Activated B cell treated with CpG ODN at 0.5 μM for 24 hours (primary cell): ENCODE results near the gene NAALADL2. TPM values are rescaled to one million over a fixed set of nuclear protein-coding genes. Genes with fewer than 3 reads are reported as not detected.

Experiments used
- ATAC-seq: fragments of 200-7000 bp; cut with Tn5 transposase; one replicate; pipeline ENCODE4 v1.10.0; 2021; ENCODE audit warnings: low read depth, mild to moderate bottlenecking, moderate library complexity
- CTCF ChIA-PET: fragments of 350-600 bp; sonication (Branson Sonifier 250); formaldehyde crosslinking; loops from one replicate; lab custom pipeline; 2021; ENCODE audit warnings: antibody characterized with exemption; lab: Charles Lee
- POLR2A ChIA-PET: fragments of 350-600 bp; sonication (Branson Sonifier 250); formaldehyde crosslinking; loops from one replicate; lab custom pipeline; 2021; ENCODE audit warnings: antibody characterized with exemption; lab: Charles Lee
- DNase-seq: peaks from one replicate; pipeline ENCODE4 v3.0.0; 2022
- H3K27ac Mint-ChIP-seq: one replicate; pipeline ENCODE4 v1.8.0; 2020; ENCODE audit warnings: mixed read lengths
- H3K27me3 Mint-ChIP-seq: one replicate; pipeline ENCODE4 v1.8.0; 2021; ENCODE audit warnings: mixed read lengths
- H3K36me3 Mint-ChIP-seq: one replicate; pipeline ENCODE4 v1.8.0; 2021; ENCODE audit warnings: low read depth, mixed read lengths
- H3K4me1 Mint-ChIP-seq: one replicate; pipeline ENCODE4 v1.8.0; 2021; ENCODE audit warnings: mixed read lengths
- H3K4me3 Mint-ChIP-seq: one replicate; pipeline ENCODE4 v1.8.0; 2020; ENCODE audit warnings: mild to moderate bottlenecking, mixed read lengths
- H3K9me3 Mint-ChIP-seq: one replicate; pipeline ENCODE4 v1.8.0; 2020; ENCODE audit warnings: mixed read lengths
- intact Hi-C: fragments of 100-400 bp; cut with micrococcal nuclease; formaldehyde crosslinking; loops from one replicate; pipeline ENCODE4 v1.15.1; 2024
- total RNA-seq: library from RNA; stranded (reverse); gene quantifications from 2 replicates; pipeline ENCODE4 v1.2.3, GENCODE V29; 2022
- TF ChIP-seq, protein P1 (sequence below): fragments of 200-600 bp; IDR thresholded peaks from one replicate; pipeline ENCODE4 v1.8.0; 2022; ENCODE audit warnings: antibody characterized with exemption, mild to moderate bottlenecking

Gene NAALADL2
- total RNA-seq, 1 donor from 2014 or later, result not detected

DNA sequence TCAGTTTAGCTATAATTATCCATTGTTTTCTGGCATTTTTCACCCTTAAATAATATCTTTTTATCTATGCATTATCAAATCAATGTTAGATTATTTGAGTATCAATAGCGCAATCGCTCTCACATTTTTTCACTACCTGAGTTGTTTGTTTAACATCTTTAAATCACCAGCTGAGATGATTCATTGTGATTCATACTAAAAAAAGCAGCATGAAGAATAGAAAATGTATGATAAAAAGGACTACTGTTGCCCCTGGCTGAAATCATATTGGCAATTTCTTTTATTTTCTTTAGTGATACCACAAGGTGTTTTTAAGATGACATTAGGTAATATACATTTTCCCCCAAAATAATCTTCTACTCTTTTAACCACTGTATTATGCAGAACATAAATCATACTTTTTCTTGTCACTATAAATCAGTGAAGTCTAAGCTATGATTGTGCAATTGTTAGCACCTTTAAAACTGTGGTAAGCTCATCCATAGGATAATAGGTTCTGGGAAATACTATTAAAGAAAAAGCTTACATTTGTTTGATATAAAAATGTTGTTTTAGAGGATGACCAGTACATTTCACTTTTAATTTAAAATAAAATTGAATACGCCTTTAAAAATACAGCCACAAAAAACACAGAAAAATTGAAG lies 889.1 kb downstream of the NAALADL2 start:
- H3K36me3 Mint-ChIP-seq, result no peaks in the 10 kb centered on the region
- intact Hi-C loops, result no loop called here
- ATAC-seq, result no peak
- DNase-seq, result no peak
- ChIA-PET CTCF (no interaction called here), POLR2A (no interaction called here)
- no peaks in the 10 kb centered on the region for H3K27me3 Mint-ChIP-seq
- peaks cover 3% of the 10 kb centered on the region for H3K9me3 Mint-ChIP-seq
- TF ChIP-seq, protein P1, sequence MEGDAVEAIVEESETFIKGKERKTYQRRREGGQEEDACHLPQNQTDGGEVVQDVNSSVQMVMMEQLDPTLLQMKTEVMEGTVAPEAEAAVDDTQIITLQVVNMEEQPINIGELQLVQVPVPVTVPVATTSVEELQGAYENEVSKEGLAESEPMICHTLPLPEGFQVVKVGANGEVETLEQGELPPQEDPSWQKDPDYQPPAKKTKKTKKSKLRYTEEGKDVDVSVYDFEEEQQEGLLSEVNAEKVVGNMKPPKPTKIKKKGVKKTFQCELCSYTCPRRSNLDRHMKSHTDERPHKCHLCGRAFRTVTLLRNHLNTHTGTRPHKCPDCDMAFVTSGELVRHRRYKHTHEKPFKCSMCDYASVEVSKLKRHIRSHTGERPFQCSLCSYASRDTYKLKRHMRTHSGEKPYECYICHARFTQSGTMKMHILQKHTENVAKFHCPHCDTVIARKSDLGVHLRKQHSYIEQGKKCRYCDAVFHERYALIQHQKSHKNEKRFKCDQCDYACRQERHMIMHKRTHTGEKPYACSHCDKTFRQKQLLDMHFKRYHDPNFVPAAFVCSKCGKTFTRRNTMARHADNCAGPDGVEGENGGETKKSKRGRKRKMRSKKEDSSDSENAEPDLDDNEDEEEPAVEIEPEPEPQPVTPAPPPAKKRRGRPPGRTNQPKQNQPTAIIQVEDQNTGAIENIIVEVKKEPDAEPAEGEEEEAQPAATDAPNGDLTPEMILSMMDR, result no peak
- H3K4me1 Mint-ChIP-seq, result no peaks in the 10 kb centered on the region
- H3K27ac Mint-ChIP-seq, result no peak overlapping the region
- no peak overlapping the region for H3K4me3 Mint-ChIP-seq

DNA sequence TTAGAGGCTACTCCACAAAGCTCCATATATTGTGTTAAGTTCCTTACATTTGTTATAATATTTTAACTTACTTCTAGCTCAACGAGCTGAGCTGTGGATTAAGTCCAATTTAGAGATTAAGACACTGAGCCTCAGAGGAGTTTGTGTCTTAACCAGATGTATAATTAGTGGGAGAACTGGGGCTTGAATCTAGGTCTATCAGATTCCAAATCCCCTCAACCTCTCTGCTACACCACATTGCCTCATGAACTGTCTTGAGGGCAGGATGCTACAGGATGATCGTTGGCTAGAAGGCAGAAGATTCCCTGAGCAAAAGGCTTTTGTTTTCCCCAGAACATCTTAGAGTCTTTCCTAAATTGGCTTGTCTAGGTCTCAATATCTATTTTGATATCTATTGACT lies 890.8 kb downstream of the NAALADL2 start:
- DNase-seq, result no peak
- POLR2A ChIA-PET, result no interaction called here
- Mint-ChIP-seq H3K27ac (no peak overlapping the region), H3K4me1 (no peaks in the 10 kb centered on the region), H3K9me3 (no peaks in the 10 kb centered on the region), H3K27me3 (no peaks in the 10 kb centered on the region), H3K4me3 (no peak overlapping the region), H3K36me3 (no peaks in the 10 kb centered on the region)
- ATAC-seq, result no peak
- intact Hi-C loops, result no loop called here
- TF ChIP-seq, protein P1, result no peak
- CTCF ChIA-PET, result no interaction called here

DNA sequence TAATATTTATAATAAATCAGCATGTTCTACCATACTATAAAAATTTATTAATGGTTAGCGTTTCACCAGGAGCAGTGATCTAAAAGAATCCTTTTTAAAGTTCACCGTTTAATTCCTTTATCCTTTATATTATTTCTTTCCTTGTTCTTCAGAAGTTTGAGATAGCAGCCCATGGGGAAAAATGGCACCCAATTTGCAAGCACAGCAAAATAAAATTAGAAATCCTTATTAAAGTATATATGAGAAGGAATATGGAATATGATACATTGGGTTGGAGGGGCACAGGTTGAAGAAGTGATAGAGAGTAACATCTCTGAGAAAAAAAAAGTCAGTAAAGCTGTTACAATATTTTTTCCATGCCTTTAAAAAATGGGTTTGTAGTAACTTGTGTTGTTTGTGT lies 892.0 kb downstream of the NAALADL2 start:
- DNase-seq (no peak), ATAC-seq (no peak)
- H3K36me3 Mint-ChIP-seq, result no peaks in the 10 kb centered on the region
- no peak overlapping the region for H3K27ac Mint-ChIP-seq
- intact Hi-C loops, result no loop called here
- H3K4me3 Mint-ChIP-seq, result no peak overlapping the region
- CTCF ChIA-PET, result no interaction called here
- POLR2A ChIA-PET, result no interaction called here
- H3K27me3 Mint-ChIP-seq, result no peaks in the 10 kb centered on the region
- peaks cover 4% of the 10 kb centered on the region for H3K9me3 Mint-ChIP-seq
- H3K4me1 Mint-ChIP-seq, result no peaks in the 10 kb centered on the region
- TF ChIP-seq, protein P1, result no peak

DNA sequence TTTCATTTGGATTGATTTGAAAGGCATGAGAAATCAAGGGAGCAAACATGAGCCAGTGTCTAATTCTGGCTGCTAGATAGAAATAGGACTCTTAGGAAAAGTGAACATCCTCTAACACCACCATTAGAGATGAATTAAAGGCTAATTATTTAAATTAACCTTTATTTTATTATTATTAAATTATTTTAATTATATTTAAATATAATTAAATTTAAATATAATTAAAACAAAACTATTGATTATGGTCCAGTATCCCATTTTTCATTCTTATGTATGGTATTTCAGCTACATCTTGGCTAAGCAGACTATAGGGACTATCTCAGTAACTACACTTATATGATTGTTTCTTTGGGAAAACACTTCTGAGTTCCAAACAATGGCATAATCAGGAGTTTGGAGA lies 904.8 kb downstream of the NAALADL2 start:
- POLR2A ChIA-PET, result no interaction called here
- TF ChIP-seq, protein P1, result no peak
- Mint-ChIP-seq H3K4me3 (no peak overlapping the region), H3K9me3 (peaks cover 6% of the 10 kb centered on the region), H3K36me3 (no peaks in the 10 kb centered on the region), H3K27me3 (no peaks in the 10 kb centered on the region), H3K27ac (no peak overlapping the region), H3K4me1 (no peaks in the 10 kb centered on the region)
- no peak for DNase-seq
- CTCF ChIA-PET, result no interaction called here
- intact Hi-C loops, result no loop called here
- no peak for ATAC-seq

DNA sequence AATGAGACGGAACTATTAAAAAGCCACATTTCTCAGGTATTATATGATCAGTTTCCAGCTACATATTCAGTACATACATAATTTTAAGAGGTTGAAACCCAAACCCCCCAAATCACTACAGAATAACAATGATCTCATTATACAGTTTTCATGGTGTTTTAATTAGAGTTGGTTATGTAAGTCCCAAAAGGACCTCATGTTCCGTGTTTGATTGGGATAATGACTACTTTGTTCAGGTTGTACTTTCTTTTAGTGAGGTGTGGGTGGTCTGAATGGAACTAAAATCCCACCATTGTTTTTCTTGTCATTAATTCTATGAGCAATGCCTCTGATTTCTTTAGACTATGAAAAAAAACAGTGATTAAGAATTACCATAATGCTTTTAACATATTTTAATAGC lies 905.6 kb downstream of the NAALADL2 start:
- H3K27me3 Mint-ChIP-seq, result no peaks in the 10 kb centered on the region
- no peaks in the 10 kb centered on the region for H3K4me1 Mint-ChIP-seq
- H3K36me3 Mint-ChIP-seq, result no peaks in the 10 kb centered on the region
- TF ChIP-seq, protein P1, result no peak
- peaks cover 4% of the 10 kb centered on the region for H3K9me3 Mint-ChIP-seq
- ATAC-seq (no peak), DNase-seq (no peak)
- ChIA-PET POLR2A (no interaction called here), CTCF (no interaction called here)
- no peak overlapping the region for H3K4me3 Mint-ChIP-seq
- H3K27ac Mint-ChIP-seq, result no peak overlapping the region
- intact Hi-C loops, result no loop called here
